Measurements from ENCODE around the gene HNRNPH1.

HNRNPH1 gene

DNA sequence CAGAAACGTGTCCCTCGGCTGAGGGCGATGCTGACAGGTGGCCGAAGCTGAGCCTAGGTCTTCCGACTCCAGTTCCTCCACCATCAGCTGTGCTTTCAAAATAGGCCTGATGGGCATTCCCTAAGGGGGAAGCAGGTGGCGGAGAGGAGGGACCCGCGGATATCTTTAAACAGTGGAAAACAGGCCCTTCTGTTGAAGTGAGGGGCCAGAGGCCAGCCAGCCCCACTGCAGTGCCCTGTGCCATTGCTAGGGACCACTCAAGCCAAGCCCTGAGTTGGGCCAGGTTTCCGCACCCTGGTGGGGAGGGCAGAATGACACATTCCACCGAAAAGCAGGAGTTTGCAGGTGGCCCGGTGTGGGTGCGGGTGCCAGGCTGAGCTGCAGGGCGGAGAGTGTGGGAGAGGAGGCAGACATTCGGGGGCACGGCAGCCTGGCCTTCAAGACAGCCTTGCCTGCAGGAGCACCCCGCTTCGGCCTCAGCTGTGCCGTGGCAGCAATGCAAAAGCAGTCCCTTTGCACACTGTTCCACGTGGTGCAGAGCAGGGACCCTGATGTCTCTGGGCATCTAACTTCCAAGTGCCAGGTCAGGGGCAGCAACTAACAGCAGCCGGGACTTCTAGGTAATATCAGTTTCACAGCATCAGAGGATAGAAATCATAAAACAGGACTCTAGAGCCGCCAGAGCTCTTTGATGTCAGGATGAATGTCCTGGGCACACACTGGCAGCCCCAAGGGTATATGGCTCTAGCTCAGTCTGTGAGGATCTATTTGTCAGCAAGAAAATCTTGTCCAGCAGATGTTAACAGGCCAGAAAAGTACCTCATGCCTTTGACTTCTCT, 17.2 kb downstream of the HNRNPH1 start:
- FAIRE-seq (no peak), DNase-seq (ENCODE audit: insufficient read length, low spot score) (no peak)

DNA sequence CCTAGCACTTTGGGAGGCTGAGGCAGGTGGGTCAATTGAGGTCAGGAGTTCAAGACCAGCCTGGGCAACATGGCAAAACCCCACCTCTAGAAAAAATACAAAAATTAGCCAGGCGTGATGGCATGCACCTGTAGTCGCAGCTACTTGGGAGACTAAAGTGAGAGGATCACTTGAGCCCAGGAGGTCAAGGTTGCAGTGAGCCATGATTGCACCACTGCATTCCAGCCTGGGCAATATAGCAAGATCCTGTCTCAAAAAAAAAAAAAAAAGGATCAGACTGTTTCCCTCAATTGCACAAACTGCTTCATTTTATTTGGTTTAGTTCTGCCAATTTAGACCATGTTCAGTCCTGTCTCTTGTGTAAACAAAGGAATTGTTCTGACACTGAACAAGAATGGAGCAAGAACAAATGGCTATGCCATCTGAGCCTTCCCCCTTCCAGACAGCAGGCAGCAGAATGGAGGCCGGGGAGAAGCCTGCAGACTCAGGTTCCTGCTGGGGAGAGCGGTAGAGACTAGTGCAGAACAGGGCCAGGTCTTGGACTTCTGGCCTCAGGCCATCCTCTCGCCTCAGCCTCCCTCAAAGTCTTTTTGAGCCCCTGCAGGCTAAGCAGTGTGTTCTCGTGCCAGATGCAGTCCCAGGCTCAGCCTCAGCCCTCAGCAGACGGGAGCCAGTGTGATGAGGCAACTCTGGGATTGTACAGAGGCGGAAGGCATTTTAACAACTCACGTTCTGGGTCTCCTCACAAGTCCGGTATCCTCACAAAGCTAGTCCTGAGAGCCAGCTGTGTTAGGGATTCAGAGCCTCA, 18.2 kb downstream of the HNRNPH1 start:
- no peak for DNase-seq (ENCODE audit: insufficient read length, low spot score)
- FAIRE-seq, result no peak

DNA sequence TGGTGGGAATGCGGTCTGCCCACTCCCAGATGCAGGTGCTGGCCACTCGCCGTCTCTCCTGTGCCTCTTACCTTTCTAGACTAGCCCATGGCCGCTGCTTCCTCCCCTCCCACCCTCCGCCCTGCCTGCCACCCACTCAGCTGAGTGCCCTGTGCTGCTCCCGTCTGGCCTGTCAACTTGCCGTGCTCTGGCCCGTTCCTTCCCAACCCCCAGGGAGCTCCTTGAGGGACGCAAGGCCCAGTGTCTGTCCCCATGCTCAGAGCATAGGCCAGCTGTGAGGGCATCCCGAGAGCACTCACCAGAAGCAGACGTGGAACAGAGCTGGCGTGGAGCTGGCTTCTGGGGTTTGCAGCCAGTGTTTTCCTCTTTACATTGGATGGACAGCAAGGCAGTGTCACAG, 20.2 kb downstream of the HNRNPH1 start:
- FAIRE-seq (no peak), DNase-seq (ENCODE audit: insufficient read length, low spot score) (no peak)

DNA sequence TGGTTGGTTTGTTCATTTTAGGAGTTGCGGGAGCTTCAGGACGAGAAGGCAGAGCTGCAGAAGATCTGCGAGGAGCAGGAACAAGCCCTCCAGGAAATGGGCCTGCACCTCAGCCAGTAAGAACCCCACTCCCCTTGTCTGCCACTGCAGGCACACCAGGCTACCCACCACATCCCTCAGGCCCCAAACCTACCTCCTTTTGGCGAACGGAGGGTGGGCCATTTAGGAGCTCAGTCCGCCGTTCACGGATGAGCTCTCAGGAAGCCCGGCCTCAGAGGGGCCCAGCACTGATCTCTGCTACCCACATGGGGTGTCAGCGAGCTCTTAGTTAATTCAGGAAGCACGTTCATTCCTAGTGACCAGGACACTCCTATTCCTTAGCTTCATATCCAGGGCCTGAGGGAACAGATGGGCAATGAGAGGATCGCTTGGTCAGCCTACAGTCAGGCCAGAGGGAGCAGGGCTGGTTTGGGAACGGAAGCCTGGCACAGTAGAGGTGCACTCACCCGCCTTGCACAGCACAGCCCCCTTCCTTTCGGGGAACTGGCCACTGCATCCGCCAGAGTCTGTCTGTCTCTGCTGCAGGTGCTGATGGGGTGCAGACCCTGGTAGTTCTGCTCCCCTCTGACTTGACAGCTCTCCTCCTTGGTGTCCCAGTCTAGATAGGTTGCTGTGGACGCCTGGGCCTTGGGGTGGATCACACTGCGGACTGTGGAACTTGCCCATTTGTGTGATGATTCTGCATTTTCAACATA, 21.4 kb downstream of the HNRNPH1 start:
- no peak for FAIRE-seq
- DNase-seq (ENCODE audit: insufficient read length, low spot score), result no peak

DNA sequence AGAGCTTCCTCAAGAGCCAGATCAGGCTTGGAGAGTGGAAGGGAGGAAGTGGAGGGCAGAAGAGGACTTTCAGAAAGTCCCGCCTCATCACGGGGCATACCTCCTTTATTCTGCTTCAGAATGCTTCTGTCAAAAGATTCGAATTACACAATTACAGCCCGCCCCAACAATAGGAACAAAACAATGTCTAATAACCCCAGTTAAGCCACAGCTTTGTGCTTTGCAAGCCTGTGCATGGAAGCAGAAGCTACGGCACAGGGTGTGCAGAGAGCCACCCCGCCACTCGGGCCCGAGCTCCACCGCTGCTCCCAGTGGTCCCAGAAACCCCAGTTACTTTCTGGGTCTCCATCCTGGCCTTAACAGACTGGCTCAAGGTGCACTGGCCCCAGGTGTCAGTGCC, 23.5 kb downstream of the HNRNPH1 start:
- no peak for DNase-seq (ENCODE audit: insufficient read length, low spot score)
- FAIRE-seq, result no peak

DNA sequence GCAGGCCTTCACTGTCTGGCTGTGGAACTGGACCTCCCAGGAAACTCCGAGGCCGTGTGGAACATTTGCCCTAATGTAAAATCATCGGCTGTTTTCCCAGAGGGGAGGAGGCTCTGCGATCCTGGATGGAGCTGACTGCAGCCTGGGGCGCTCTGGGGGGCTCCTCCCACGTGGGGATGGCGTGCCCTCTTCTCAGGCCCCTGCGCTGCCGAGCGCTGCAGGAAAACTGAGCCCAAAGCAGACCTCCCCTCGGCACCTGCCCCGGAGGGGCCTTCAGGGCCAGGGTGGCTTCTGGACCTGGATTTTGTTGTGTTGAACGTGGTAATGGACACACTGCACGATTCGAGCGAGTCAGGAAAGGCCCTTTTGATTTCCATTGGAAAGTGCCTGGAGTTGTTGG, 23.9 kb downstream of the HNRNPH1 start:
- DNase-seq (ENCODE audit: insufficient read length, low spot score) (no peak), FAIRE-seq (no peak)

DNA sequence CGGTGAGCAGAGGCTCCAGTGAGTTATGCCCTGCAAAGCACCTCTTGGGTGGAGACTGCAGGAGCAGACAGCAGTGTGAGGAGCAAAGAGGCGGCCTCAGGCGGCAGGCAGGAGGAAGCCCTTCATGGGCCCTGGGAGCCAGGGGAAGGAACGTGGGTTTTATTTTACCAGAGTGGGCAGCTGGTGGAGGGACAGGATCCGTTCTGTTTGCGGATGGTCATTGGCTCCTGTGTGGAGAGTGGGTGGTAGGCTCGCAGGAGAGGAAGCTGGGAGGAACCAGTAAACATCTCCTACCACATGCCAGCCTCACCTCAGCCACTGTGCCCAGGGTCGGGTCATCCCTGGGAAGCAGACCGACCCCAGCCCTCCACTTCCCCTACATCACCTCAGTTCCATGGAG, 24.4 kb downstream of the HNRNPH1 start:
- no peak for DNase-seq (ENCODE audit: insufficient read length, low spot score)
- FAIRE-seq, result no peak

DNA sequence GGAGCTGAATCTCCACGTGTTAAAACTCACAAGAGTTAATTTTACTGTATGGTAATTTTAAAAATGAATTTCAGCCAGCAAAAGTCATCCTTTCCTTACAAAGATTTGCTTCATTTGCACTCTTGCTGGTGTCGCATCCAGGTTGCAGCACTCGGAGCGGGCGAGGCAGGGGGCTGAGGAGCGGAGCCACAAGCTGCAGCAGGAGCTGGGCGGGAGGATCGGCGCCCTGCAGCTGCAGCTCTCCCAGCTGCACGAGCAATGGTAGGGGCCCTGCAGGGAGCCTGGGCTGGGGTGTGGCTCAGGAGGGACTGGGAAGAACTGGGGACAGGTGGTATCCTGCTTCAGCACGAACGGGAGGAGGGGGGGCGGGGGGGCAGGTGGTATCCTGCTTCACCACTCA, 27.1 kb downstream of the HNRNPH1 start:
- no peak for DNase-seq (ENCODE audit: insufficient read length, low spot score)
- FAIRE-seq, result no peak

DNA sequence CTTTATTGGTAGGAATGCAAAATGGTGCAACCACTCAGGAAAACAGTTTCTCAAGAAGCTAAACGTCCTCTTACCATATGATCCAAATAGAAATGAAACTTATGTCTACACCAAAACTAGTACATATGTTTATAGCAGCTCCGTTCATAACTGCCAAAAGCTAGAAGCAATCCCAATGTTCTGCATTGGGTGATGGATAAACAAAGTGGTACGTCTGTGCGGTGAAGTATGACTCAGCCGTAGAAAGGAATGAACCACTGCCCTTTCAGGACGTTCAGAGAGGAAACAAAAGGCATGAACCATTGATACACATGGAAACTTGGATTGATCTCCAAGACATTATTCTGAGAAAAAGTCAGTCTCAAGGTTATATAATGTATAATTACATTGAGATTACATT, 27.6 kb downstream of the HNRNPH1 start:
- DNase-seq (ENCODE audit: insufficient read length, low spot score) (no peak), FAIRE-seq (no peak)

DNA sequence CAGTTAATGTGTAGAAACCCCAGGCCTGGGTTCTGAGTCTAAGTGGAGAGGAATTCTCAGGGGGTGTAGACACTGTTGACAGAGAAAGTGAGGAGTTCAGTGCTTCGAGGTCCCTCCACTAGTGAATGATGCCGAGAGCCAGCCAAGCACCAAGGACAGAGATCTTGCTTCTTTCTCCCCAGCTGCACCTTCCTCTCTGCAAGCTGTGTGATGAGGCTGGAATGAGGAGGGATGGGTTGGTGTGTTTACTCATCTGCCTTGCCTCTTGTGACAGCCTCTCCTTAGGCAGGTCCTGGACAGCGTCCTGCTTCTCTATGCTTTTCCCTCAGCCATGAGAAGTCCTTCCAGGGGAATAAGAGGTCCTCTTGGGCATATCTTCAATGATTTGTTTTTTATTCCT, 35.3 kb downstream of the HNRNPH1 start:
- no peak for DNase-seq (ENCODE audit: insufficient read length, low spot score)
- no peak for FAIRE-seq

DNA sequence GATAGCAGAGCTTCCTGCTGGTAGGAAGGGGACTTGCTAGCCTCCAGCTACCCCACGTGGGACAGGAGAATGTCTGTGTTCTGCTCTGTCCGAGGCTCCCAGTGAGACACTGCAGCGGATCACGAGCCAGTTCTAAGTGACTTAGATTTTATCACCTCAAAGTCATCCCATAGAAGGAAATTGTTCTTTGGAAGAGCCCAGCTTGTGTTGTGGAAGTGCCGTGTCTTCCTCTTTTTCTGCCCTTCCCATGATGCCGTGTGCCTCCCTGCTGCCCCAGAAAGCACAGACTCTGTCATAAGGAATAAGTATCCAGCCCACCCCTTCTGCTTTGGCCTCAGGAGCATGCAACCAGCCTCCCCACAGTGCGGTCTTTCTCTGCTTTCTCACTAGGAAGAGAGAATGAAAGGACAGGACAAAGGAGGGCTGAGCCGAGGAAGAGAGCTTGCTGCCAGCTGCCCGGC, 37.5 kb downstream of the HNRNPH1 start:
- no peak for DNase-seq (ENCODE audit: insufficient read length, low spot score)
- no peak for FAIRE-seq

DNA sequence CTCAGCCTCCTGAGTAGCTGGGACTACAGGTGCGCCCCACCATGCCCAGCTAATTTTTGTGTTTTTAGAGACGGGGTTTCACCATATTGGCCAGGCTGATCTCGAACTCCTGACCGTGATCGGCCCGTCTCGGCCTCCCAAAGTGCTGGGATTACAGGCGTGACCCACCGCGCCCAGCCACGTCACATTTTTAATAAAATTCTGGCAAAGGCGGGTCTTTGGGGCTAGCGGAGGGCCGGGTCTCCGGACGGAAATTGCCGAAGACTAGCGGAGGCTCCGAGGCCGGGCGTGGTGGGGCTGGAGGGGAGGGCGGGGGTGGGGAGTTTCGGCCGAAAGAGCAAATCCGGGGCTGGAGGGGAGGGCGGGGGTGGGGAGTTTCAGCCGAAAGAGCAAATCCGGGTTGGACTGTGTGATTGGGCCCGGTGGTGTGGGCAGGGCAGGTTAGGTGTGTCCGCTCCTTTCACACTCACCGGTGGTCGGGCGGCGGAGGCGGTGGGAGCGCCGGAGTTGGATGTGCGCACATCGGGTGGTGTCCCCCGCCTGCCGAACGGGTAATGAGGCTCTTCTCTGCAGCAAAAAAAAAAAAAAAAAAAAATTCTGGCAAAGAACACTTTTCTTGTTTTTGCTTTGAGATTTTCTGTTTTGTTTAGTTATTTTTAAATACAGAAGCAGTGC, 46.0 kb downstream of the HNRNPH1 start:
- DNase-seq (ENCODE audit: insufficient read length, low spot score) (no peak), FAIRE-seq (no peak)

DNA sequence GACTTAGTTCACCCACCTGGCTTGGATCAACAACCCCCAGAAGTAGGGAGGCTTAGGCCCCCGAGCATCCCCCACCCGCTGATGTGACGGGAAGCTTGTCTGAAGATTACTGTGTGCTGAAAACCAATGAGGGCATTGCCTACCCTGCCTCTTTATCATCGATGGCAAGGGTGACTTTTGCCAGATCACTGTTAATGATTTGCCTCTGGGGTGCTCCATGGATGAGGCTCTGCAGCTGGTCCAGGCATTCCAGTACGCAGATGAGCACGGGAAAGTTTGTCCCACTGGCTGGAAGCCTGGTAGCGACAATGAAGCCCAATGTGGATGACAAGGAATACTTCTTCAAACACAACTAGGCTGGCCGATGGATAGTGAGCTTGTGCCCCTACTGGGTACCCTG, 51.1 kb downstream of the HNRNPH1 start:
- no peak for DNase-seq (ENCODE audit: insufficient read length, low spot score)
- no peak for FAIRE-seq

DNA sequence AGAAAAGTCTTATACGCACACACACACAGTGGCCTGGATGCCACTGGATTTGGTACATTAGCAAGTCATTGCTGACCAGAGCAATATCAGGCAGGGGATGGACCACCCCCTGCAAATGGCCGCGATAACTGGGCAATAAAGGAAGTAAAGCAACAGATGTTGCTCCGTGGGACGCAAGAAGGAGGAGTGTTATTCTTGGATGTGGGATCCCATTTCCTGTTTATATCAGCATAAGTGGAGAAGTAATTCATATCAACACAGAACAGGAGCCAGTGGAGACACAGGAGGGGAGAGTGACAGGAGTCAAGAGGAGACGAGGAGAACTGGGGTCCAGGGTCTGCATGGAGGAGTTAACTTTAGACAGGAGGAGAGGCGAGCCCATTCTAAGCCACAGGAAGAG, 54.8 kb downstream of the HNRNPH1 start:
- FAIRE-seq, result no peak
- DNase-seq (ENCODE audit: insufficient read length, low spot score), result no peak

DNA sequence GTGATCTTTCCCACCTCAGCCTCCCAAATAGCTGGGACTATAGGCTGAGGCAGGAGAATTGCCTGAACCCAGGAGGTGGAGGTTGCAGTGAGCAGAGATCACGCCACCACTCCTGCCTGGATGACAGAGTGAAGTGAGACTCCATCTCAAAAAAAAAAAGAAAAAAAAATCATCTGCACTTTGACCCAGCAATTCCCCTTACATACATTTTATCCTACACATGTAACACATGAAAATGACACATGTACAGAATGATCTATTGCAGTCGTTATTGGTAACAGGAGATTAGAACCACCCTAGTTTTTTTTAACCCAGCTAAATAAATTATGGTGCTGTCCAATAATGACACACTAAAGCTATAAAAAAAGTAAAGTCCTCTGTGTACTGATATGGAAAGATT, 58.9 kb downstream of the HNRNPH1 start:
- no peak for DNase-seq (ENCODE audit: insufficient read length, low spot score)
- FAIRE-seq, result no peak

Measured in HTR-8/SVneo (cell line).